ENCODE measurements around the gene CRY2. TPM values are rescaled to one million over a fixed set of nuclear protein-coding genes. Genes with fewer than 3 reads are reported as not detected.
A peak's percentile ranks its signal among the peaks of the same experiment; 100 is the strongest.
"Not testable (repeated sequence)": the region's sequence is repeated elsewhere in the genome, so short reads cannot be mapped to it uniquely, and the experiment has no call there.

CRY2 gene
- total RNA-seq, 2 experiments from 2014 or later, result 22.5 to 23.3 TPM

DNA sequence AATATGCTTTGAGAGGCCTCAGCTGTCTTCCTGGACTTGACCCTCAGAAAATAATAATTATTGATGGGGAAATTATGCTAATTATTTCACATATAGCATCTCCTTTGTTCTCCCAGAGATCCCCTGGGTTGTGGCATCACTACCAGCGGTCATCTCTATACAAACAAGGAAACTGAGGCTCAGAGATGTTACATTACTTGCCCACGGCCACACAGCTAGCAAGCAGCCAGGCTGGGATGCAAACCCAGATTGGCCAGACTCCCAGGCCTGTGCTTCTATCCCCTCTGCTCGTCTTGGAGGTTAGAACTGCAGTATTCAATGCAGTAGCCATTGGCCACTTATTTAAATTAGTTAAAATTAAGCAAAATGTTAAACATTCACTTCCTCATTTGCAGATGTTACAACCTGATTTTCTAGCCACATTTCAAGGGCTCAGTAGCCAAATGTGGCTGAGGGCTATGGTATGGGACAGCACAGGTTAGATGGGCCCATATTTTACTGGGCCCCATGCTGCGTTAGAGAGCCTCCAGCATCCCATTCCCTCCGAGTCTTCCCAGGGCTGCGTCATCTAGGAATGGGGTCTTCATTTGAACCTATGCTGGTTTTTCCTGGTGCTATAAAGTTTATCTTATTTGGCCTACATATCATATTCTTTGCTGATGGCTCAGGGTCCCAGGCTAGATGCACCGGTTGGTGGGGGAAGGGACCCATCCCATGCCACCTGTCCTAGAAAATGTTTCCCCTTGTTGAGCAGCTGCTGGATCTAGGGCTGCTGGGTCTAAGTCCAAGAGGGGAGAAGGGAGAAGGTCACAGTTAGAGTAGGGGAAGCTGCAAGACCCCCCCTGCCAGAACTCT, 40.1 kb upstream of the CRY2 start:
- Mint-ChIP-seq H3K4me1 (peaks cover 44% of the 10 kb centered on the region), H3K4me3 (peak overlapping the region; percentile 88), H3K36me3 (peaks cover 17% of the 10 kb centered on the region), H3K27me3 (no peaks in the 10 kb centered on the region), H3K9me3 (ENCODE audit: low read depth) (no peaks in the 10 kb centered on the region), H3K27ac (no peak overlapping the region)
- DNase-seq (no peak), ATAC-seq (no peak)
- CTCF ChIA-PET, result interaction anchor here (1.1 to 1.6 kb wide), 4 partner anchors 22 to 39 kb away, joined by 3 to 9 read pairs (median 6); no protein-coding TSS in a partner anchor

DNA sequence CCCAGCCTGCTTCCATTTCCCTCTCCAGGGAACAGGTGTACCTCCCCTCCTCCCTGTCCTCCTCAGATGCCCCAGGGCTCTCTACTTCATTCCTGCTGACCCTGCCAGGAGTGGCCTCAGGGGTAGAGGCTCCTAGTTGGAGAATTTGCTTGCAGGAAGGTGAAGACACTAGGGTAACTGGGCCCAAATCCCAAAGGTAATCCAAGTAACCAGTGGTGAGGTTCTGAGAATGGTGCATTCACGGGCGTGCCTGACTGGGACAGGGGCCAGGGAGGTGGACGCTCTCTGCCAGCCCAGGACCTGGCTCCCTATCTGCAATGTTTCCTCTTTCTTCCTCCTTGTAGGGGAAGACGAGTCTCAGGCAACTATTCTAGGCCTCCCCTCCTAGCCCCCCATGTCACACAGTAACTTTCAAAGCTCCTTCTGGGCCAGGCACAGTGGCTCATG, 39.5 kb upstream of the CRY2 start:
- H3K4me3 Mint-ChIP-seq, result no peak overlapping the region
- no peaks in the 10 kb centered on the region for H3K9me3 Mint-ChIP-seq (ENCODE audit: low read depth)
- H3K4me1 Mint-ChIP-seq, result peaks cover 44% of the 10 kb centered on the region
- H3K27ac Mint-ChIP-seq, result no peak overlapping the region
- ATAC-seq, result no peak
- peaks cover 17% of the 10 kb centered on the region for H3K36me3 Mint-ChIP-seq
- no peak for DNase-seq
- CTCF ChIA-PET, result no interaction called here
- no peaks in the 10 kb centered on the region for H3K27me3 Mint-ChIP-seq

DNA sequence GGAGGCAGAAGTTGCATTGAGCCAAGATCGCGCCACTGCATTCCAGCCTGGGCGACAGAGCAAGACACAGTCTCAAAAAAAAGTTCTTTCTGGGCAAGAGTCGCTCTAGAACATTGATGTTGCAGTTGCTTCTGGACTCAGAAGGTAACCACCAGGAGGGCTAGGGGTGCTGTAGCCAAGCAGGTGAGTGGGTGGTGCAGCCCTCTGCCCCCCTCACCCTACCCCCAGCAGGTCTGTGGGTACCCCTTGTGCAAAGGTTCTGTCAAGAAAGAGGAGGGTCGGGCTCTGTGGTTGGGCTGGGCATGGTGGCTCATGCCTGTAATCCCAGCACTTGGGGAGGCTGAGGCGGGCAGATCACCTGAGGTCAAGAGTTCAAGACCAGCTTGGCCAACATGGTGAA, 38.8 kb upstream of the CRY2 start:
- H3K27ac Mint-ChIP-seq; H3K27me3 Mint-ChIP-seq; H3K9me3 Mint-ChIP-seq (ENCODE audit: low read depth); H3K4me3 Mint-ChIP-seq; ATAC-seq; DNase-seq: not testable (repeated sequence)
- CTCF ChIA-PET, result interaction anchor here (1.5 kb wide), 1 partner anchor 34 kb away, joined by 4 read pairs; no protein-coding TSS in a partner anchor
- Mint-ChIP-seq H3K36me3 (peaks cover 17% of the 10 kb centered on the region), H3K4me1 (peaks cover 44% of the 10 kb centered on the region)

DNA sequence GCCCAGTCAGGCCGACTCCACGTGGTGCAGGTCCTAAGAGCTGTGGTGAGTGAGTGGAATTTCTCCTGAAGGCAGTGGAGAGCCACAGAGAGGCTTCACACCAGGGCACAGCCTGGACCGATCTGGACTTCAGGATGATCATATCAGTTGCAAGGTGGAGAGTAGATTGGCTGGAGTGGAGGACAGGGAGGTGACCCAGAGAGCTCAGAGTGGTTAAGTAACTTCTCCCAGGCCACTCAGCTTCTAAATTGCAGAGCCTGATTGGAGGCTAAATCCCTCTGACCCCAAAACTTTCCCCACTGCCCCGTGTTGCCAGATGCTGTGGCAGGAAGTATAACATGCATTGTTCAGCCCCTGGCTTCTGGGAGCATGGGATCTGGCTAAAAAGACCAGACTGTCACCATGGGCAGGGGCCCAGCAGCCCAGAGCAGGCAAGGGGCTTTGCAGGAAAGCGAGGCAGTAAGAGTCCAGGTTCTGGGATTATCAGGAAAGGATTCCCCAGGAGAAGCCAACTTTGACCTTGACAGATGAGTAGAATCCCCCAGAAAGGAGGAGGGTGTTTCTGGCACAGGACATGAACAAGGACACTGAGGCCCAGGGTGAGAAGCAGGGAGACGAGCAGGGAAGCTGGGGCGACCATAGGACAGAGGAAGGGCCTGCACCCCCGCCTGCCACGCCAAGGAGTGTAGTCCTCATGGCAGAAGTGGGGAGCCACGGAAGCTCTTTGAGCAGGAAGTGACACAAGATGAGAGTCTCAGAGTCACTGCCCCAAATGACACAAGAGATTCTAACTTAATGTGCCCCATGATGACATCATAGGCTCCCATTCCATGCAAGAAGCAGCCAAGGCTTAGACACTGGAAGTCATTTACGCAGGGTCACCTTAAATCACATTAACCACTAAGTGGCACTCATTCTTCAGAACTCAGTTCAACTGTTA, 37.5 kb upstream of the CRY2 start:
- H3K9me3 Mint-ChIP-seq (ENCODE audit: low read depth), result no peaks in the 10 kb centered on the region
- DNase-seq (no peak), ATAC-seq (no peak)
- CTCF ChIA-PET, result interaction anchor here (0.6 to 1.5 kb wide), 4 partner anchors 24 to 126 kb away, joined by 3 to 4 read pairs (median 4); no protein-coding TSS in a partner anchor
- H3K27ac Mint-ChIP-seq, result peak overlapping the region; percentile 25
- peaks cover 17% of the 10 kb centered on the region for H3K36me3 Mint-ChIP-seq
- H3K27me3 Mint-ChIP-seq, result no peaks in the 10 kb centered on the region
- H3K4me1 Mint-ChIP-seq, result peaks cover 42% of the 10 kb centered on the region
- H3K4me3 Mint-ChIP-seq, result no peak overlapping the region

DNA sequence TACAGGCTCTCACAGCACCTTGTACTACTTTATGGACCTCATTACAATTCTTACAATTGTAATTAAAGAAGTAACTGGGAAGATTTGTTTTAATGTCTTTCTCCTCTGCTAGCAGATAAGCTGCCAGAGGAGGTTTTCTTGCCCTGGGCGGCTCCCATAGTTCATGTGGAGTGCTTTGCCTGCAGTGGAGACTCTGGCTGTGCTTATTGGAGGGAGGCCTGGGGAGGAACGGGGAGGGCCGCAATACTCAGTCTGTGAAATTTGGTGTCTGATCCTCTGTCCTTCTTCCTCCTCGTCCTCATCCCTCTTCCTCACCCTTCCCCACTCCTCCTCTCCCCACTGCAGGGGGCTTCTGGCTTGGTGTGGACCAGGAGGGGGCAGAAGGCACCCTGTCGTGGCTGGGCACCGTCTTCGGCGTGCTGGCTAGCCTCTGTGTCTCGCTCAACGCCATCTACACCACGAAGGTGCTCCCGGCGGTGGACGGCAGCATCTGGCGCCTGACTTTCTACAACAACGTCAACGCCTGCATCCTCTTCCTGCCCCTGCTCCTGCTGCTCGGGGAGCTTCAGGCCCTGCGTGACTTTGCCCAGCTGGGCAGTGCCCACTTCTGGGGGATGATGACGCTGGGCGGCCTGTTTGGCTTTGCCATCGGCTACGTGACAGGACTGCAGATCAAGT, 36.7 kb upstream of the CRY2 start:
- H3K4me3 Mint-ChIP-seq, result no peak overlapping the region
- CTCF ChIA-PET, result interaction anchor here (1.2 kb wide), 1 partner anchor 109 kb away, joined by 3 read pairs; no protein-coding TSS in a partner anchor
- H3K4me1 Mint-ChIP-seq, result peaks cover 42% of the 10 kb centered on the region
- DNase-seq (no peak), ATAC-seq (no peak)
- H3K9me3 Mint-ChIP-seq (ENCODE audit: low read depth), result no peaks in the 10 kb centered on the region
- H3K27me3 Mint-ChIP-seq, result no peaks in the 10 kb centered on the region
- H3K27ac Mint-ChIP-seq, result no peak overlapping the region
- H3K36me3 Mint-ChIP-seq, result peaks cover 17% of the 10 kb centered on the region

DNA sequence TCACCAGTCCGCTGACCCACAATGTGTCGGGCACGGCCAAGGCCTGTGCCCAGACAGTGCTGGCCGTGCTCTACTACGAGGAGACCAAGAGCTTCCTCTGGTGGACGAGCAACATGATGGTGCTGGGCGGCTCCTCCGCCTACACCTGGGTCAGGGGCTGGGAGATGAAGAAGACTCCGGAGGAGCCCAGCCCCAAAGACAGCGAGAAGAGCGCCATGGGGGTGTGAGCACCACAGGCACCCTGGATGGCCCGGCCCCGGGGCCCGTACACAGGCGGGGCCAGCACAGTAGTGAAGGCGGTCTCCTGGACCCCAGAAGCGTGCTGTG, 36.2 kb upstream of the CRY2 start:
- no peaks in the 10 kb centered on the region for H3K9me3 Mint-ChIP-seq (ENCODE audit: low read depth)
- CTCF ChIA-PET, result no interaction called here
- no peaks in the 10 kb centered on the region for H3K27me3 Mint-ChIP-seq
- DNase-seq, result no peak
- peaks cover 39% of the 10 kb centered on the region for H3K4me1 Mint-ChIP-seq
- no peak overlapping the region for H3K4me3 Mint-ChIP-seq
- no peak overlapping the region for H3K27ac Mint-ChIP-seq
- H3K36me3 Mint-ChIP-seq, result peaks cover 16% of the 10 kb centered on the region
- ATAC-seq, result no peak

DNA sequence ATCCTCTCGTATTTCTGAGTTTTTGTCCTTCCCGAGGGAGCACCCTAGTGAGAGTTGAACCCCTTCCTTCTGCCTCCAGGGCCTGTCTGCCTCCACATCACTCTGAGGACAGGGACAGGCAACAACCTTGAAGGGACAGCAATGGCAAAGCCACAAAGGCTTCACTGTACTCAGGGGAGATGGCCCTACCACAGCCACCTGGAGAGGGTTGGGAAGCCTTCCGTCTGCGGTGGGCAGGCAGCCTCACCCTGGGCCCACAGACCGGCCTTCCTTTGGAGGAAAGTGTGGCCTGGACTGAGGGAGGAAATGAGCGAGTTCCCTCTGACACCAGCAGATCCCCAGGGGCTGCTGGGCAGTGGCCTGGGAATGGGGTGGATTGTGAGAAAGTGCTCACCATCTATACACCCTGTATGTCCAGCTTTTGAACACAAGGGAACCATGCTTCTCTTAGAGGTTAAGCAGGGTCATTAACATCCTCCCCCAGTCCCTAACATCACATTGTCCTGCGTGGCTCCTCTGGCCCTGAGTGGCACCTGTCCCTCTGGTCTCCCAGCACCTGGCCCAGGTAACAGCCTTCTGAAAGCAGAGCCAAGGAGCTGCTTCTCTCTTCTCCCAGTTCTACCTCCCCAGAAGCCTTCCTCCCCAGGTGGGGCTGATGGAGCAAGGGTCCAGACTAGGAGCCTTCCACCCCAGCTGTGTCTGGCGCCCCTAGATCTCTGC, 35.5 kb upstream of the CRY2 start:
- CTCF ChIA-PET, result no interaction called here

DNA sequence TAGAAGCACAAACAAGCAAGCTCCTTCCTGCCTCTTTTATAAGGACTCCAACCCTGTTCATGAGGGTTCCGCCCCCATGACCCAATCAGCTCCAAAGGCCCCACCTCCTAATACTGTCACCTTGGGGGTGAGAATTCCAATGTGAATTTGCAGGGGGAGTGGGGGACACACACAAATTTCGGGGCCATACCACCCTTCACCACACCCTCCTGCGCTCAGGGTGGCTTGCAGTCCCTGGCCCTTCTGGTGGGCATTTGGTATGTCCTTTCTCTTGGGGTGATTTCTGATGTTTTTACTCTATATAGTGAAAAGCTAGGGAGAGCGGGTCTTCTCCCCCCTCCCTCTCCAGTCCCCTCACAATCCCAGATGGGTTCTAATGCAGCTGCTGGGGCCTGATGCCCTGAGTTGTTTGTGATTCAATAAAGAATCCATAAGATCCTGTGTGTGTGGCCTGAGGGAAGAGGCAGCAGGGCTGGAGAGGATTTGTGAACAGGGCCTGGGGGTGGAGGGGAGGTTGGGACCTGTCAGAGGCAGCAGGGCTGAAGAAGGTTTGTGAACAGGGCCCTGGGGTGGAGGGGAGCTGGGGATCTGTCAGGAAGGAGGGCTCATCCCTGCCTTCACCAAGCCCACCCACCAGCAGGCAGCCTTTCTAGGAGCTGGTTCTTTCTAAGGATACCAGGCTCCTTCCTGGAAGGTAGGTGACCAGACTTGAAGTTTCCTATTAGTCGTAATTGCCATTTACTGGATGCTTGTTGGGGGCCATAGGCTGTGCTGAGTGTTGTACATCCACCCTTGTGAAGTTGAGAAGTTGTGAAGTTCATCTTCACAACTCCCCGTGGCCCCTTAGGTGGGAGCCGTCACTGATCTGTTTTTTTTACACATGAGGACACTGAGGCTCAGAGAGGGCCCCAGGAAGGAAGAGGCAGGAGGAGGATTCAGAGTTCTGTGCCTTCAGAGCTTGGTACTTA, 34.4 kb upstream of the CRY2 start:
- H3K4me1 Mint-ChIP-seq, result peaks cover 22% of the 10 kb centered on the region
- no peaks in the 10 kb centered on the region for H3K27me3 Mint-ChIP-seq
- no peak for DNase-seq
- no peaks in the 10 kb centered on the region for H3K9me3 Mint-ChIP-seq (ENCODE audit: low read depth)
- ATAC-seq, result no peak
- CTCF ChIA-PET, result interaction anchor here (1.0 kb wide), 1 partner anchor 12 kb away, joined by 3 read pairs; no protein-coding TSS in a partner anchor
- no peak overlapping the region for H3K27ac Mint-ChIP-seq
- H3K36me3 Mint-ChIP-seq, result peaks cover 11% of the 10 kb centered on the region
- no peak overlapping the region for H3K4me3 Mint-ChIP-seq

More for the DNA sequence above, 35.5 kb upstream of the CRY2 start:
- Mint-ChIP-seq H3K9me3 (ENCODE audit: low read depth) (no peaks in the 10 kb centered on the region), H3K4me3 (no peak overlapping the region), H3K27me3 (no peaks in the 10 kb centered on the region), H3K27ac (no peak overlapping the region), H3K4me1 (peaks cover 32% of the 10 kb centered on the region), H3K36me3 (peaks cover 11% of the 10 kb centered on the region)
- ATAC-seq (no peak), DNase-seq (no peak)

DNA sequence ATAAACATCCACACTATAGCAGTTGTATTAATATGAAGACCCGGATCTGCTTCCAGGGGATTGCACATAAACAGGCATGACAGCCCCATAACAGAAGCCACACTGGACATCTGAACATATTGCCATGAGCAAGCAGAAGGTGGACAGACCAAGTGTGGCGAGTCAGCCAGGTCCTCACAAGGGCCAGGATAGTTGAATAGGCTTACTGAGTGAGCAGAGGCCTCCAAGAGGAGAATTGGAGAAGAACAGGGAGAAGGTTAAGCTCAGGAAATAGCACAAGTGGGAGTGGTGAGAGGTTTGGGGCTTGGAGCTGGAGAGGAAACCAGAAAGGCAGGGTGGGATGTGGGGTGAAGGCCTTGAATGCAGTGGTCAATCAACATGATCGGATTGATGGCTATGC, 31.5 kb upstream of the CRY2 start:
- Mint-ChIP-seq H3K9me3 (ENCODE audit: low read depth) (no peaks in the 10 kb centered on the region), H3K4me3 (no peak overlapping the region), H3K4me1 (no peaks in the 10 kb centered on the region), H3K27ac (no peak overlapping the region), H3K36me3 (peaks cover 1% of the 10 kb centered on the region), H3K27me3 (no peaks in the 10 kb centered on the region)
- ATAC-seq (no peak), DNase-seq (no peak)
- CTCF ChIA-PET, result interaction anchor here (1.3 kb wide), 1 partner anchor 11 kb away, joined by 3 read pairs; no protein-coding TSS in a partner anchor

DNA sequence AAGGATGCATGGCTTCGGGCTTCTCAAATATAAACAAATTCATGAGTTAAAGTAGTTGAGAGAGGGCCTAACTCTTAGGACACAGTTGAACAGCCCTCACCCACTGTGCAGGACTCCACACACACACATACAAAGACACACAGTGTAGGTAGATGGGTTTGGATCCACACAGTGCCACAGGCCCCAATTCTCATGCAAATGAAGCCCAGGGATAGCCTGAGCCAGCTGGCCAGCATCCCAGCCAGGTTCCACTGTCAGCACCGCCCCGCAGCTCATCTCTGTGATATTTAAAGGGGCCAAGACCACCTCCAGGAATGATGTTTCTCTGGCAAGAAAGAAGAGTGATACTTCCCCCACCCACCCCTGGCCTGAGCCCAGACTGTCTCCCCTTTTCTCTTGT, 30.7 kb upstream of the CRY2 start:
- CTCF ChIA-PET, result interaction anchor here (1.0 to 2.0 kb wide), 4 partner anchors 12 to 45 kb away, joined by 3 to 6 read pairs (median 4); no protein-coding TSS in a partner anchor
- Mint-ChIP-seq H3K4me1 (no peaks in the 10 kb centered on the region), H3K9me3 (ENCODE audit: low read depth) (no peaks in the 10 kb centered on the region), H3K36me3 (no peaks in the 10 kb centered on the region), H3K4me3 (no peak overlapping the region), H3K27me3 (no peaks in the 10 kb centered on the region), H3K27ac (no peak overlapping the region)
- DNase-seq (no peak), ATAC-seq (no peak)

DNA sequence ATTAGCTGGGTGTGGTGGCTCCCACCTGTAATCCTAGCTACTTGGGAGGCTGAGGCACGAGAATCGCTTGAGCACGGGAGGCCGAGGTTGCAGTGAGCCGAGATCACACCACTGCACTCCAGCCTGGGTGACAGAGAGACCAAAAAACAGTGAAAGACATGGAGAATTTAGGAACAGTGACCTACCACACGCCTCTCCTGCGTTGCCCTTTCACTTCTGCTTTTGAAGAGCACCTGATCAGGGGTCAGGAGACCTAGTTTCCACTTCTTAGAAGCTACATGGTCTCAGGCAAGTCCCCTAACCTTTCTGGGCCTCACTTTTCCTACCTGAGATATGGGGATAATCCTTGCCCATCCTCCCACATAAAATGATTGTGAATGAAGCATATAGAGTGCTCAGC, 30.1 kb upstream of the CRY2 start:
- H3K27ac Mint-ChIP-seq, result no peak overlapping the region
- no peak for ATAC-seq

More for the DNA sequence above, 30.1 kb upstream of the CRY2 start:
- no peaks in the 10 kb centered on the region for H3K36me3 Mint-ChIP-seq
- H3K4me3 Mint-ChIP-seq, result no peak overlapping the region
- no peaks in the 10 kb centered on the region for H3K4me1 Mint-ChIP-seq
- CTCF ChIA-PET, result interaction anchor here (1.0 to 2.0 kb wide), 3 partner anchors 21 to 46 kb away, joined by 3 to 6 read pairs (median 5); no protein-coding TSS in a partner anchor
- H3K9me3 Mint-ChIP-seq (ENCODE audit: low read depth), result no peaks in the 10 kb centered on the region
- H3K27me3 Mint-ChIP-seq, result no peaks in the 10 kb centered on the region
- DNase-seq, result no peak

All from activated CD8-positive, alpha-beta memory T cell treated with anti-CD3 and anti-CD28 coated beads, Interleukin-2, amount 10 ng/mL, durations not matched to agents 7 days and 5 days (primary cell).